ENCODE results near the gene ATRX.
"Not testable (repeated sequence)": the region's sequence is repeated elsewhere in the genome, so short reads cannot be mapped to it uniquely, and the experiment has no call there.

ATRX gene

DNA sequence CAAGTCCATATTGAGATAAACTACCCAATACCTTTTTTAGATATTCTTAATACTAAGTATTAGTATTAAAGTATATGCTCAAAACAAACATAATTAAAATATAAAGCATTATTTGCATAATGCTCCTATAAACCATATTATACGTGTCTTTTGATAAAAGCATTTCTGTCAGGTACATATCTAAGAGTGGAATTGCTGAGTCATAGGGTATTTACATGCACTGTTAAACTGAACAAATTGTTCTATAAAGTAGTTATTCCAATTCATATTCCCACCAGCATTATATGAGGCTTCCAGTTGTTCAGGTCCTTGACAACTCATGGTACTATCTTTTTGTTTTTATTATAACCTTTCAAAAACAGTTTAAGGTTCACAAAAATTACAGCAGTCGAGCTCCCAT is 224.6 kb downstream of the ATRX start:
- ChIA-PET CTCF (no interaction called here), POLR2A (no interaction called here)
- DNase-seq (ENCODE audit: low read depth, low spot score) = no peak
- no peak overlapping the region for H3K4me3 ChIP-seq (ENCODE audit: low read depth, low read length)
- TF ChIP-seq, protein P1, sequence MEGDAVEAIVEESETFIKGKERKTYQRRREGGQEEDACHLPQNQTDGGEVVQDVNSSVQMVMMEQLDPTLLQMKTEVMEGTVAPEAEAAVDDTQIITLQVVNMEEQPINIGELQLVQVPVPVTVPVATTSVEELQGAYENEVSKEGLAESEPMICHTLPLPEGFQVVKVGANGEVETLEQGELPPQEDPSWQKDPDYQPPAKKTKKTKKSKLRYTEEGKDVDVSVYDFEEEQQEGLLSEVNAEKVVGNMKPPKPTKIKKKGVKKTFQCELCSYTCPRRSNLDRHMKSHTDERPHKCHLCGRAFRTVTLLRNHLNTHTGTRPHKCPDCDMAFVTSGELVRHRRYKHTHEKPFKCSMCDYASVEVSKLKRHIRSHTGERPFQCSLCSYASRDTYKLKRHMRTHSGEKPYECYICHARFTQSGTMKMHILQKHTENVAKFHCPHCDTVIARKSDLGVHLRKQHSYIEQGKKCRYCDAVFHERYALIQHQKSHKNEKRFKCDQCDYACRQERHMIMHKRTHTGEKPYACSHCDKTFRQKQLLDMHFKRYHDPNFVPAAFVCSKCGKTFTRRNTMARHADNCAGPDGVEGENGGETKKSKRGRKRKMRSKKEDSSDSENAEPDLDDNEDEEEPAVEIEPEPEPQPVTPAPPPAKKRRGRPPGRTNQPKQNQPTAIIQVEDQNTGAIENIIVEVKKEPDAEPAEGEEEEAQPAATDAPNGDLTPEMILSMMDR (IDR thresholded peaks at IDR 0.05; ENCODE audit: insufficient read depth, low read length, missing control alignments) = no peak

DNA sequence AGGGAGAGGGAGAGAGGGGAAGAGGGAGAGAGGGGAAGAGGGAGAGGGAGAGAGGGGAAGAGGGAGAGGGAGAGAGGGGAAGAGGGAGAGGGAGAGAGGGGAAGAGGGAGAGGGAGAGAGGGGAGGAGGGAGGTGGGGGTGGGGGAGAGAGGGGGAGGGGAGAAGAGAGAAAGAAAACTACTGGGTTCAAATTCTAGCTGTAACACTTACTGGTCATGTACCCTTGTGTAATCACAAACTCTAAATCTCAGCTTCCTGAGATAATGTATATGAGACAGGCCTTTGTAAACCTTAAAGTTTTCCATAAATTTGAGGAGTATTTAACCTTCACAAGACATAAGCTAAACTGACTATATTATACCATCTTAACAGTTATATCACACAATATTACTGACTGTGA is 229.7 kb downstream of the ATRX start:
- ChIA-PET POLR2A (no interaction called here), CTCF (no interaction called here)
- DNase-seq (ENCODE audit: low read depth, low spot score) = no peak
- H3K4me3 ChIP-seq (ENCODE audit: low read depth, low read length) = no peak overlapping the region
- TF ChIP-seq, protein P1 (IDR thresholded peaks at IDR 0.05; ENCODE audit: insufficient read depth, low read length, missing control alignments) = no peak

DNA sequence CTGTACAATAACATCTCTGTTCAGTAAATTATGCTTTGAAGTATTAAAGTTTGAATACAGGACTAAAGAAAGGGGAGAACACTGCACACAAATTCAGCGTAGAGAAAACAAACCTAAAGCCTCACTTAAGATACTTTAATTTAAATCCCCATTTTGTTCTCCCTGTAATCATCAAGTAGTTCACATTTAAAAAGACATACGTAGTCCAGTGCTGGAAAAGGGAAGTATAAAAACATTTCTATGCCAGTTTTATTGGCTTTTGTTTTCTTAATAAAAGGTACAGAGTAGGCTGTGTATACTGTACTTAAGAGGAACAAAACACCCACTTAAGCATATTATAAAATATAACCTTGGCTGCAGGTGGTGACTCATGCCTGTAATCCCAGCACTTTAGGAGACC is 237.3 kb downstream of the ATRX start:
- TF ChIP-seq, protein P1 (IDR thresholded peaks at IDR 0.05; ENCODE audit: insufficient read depth, low read length, missing control alignments) = no peak
- no peak overlapping the region for H3K4me3 ChIP-seq (ENCODE audit: low read depth, low read length)
- no peak for DNase-seq (ENCODE audit: low read depth, low spot score)
- ChIA-PET CTCF (no interaction called here), POLR2A (no interaction called here)

DNA sequence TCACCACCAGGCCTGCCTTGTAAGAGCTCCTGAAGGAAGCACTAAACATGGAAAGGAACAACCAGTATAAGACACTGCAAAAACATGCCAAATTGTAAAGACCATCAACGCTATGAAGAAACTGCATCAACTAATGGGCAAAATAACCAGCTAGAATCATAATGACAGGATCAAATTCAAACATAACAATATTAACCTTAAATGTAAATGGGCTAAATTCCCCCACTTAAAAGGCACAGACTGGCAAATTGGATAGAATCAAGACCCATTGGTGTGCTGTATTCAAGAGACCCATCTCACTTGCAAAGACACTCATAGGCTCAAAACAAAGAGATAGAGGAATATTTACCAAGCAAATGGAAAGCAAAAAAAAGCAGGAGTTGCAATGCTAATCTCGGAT is 246.2 kb downstream of the ATRX start:
- H3K4me3 ChIP-seq (ENCODE audit: low read depth, low read length); POLR2A ChIA-PET; DNase-seq (ENCODE audit: low read depth, low spot score); CTCF ChIA-PET: not testable (repeated sequence)

DNA sequence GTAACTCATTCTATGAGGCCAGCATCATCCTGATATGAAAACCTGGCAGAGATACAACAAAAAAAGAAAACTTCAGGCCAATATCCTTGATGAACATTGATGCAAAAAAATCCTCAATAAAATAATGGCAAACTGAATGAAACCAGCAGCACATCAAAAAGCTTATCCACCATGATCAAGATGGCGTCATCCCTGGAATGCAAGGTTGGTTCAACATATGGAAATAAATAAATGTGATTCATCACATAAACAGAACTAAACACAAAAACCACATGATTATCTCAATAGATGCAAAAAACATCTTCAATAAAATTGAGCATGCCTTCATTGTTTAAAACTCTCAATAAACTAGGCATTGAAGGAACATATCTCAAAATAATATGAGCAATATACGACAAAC is 254.8 kb downstream of the ATRX start:
- DNase-seq (ENCODE audit: low read depth, low spot score); CTCF ChIA-PET; POLR2A ChIA-PET; H3K4me3 ChIP-seq (ENCODE audit: low read depth, low read length): not testable (repeated sequence)

DNA sequence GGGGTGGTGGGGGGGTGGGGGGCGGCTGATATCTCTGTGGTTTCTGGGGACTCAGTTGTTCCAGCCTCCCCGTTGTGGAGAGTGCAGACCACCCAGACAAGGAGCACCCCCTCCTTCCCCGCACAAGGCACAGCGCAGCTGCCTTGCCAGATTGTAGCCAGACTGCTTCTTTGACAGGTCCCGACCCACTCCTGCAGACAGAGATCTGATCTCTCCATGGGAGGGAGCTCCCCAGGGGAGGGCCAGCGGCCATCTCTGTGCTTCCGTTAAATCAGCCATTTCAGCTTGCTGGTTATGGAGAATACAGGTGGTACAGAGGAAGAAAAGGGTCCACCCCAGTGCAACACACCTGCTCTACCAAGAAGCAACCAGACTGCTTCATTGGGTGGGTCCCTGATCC is 258.0 kb downstream of the ATRX start:
- DNase-seq (ENCODE audit: low read depth, low spot score) = no peak
- TF ChIP-seq, protein P1 (IDR thresholded peaks at IDR 0.05; ENCODE audit: insufficient read depth, low read length, missing control alignments) = no peak
- no peak overlapping the region for H3K4me3 ChIP-seq (ENCODE audit: low read depth, low read length)
- ChIA-PET POLR2A (no interaction called here), CTCF (no interaction called here)

DNA sequence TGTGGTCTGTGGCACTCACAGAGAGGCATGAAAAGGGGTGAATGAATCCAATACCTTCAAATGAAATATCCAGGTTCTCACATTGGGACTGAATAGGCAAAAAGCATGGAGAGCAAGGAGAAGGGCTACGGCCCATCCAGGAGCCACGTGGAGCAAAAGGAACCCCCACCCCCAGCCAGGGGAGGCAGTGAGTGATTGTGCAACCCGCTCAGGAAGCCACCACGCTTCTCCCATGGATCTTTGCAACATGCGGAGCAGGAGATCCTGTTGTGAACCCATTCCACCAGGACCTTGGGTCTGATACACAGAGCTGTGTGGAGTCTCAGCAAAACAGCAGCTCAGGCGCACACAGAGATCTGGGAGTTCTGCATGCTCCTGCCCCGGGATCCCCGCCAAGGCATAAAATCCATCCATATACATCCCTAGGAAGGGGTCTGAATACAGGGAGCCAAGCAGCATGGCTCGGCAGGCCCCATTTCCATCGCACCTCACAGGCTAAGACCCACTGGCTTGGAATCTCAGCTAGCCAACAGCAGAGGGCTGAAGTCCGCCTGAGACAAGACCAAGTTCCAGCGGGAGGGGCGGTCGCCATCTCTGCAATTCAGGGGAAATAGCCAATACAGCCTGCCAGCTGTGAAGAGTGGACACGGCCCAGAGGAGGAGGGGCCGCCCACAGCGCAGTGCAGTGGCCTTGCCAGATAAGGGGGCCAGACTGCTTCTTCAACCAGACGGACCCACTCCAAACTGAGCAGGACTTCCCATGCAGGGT is 258.6 kb downstream of the ATRX start:
- ChIA-PET CTCF (no interaction called here), POLR2A (no interaction called here)
- TF ChIP-seq, protein P1 (IDR thresholded peaks at IDR 0.05; ENCODE audit: insufficient read depth, low read length, missing control alignments) = no peak
- no peak for DNase-seq (ENCODE audit: low read depth, low spot score)
- no peak overlapping the region for H3K4me3 ChIP-seq (ENCODE audit: low read depth, low read length)
